Amniotic stem cell (primary cell): ENCODE results near the gene ASB16.

Experiments used
- DNase-seq: peaks from one replicate; lab custom pipeline; 2025; lab: John Stamatoyannopoulos, UW

ASB16 gene

GRCh38 chr17:44190481-44190880 is 20.0 kb downstream of the ASB16 start:
- no peak for DNase-seq

- no peak for DNase-seq
Observed at GRCh38 chr17:44191369-44191768, 20.9 kb downstream of the ASB16 start.

- DNase-seq: no peak
Observed at GRCh38 chr17:44191941-44192496, 21.5 kb downstream of the ASB16 start.

GRCh38 chr17:44192750-44193149 is 22.2 kb downstream of the ASB16 start:
- no peak for DNase-seq

GRCh38 chr17:44193326-44194084 is 23.0 kb downstream of the ASB16 start:
- no peak for DNase-seq

- DNase-seq: no peak
Observed at GRCh38 chr17:44197107-44197506, 26.6 kb downstream of the ASB16 start.

GRCh38 chr17:44197980-44198720 is 27.6 kb downstream of the ASB16 start:
- DNase-seq: no peak

GRCh38 chr17:44198721-44199552 is 28.4 kb downstream of the ASB16 start:
- no peak for DNase-seq

- DNase-seq: peak; percentile 98
Observed at GRCh38 chr17:44199553-44200477, 29.3 kb downstream of the ASB16 start, which contains the start of gene ATXN7L3. Gene ATXN7L3, minus strand, starts transcription at chr17:44199884. Its CDS starts 1,814 bp downstream, at chr17:44198070.

GRCh38 chr17:44200478-44201155 is 30.1 kb downstream of the ASB16 start:
- no peak for DNase-seq

GRCh38 chr17:44202756-44203155 is 32.3 kb downstream of the ASB16 start:
- no peak for DNase-seq

- no peak for DNase-seq
Observed at GRCh38 chr17:44203731-44204440, 33.4 kb downstream of the ASB16 start.

- DNase-seq: no peak
Observed at GRCh38 chr17:44204441-44204882, 34.0 kb downstream of the ASB16 start.

- DNase-seq: no peak
Observed at GRCh38 chr17:44205962-44206824, 35.7 kb downstream of the ASB16 start.

- no peak for DNase-seq
Observed at GRCh38 chr17:44206825-44207155, 36.3 kb downstream of the ASB16 start.

GRCh38 chr17:44207319-44207718 is 36.8 kb downstream of the ASB16 start:
- no peak for DNase-seq

GRCh38 chr17:44207743-44208142 is 37.2 kb downstream of the ASB16 start:
- no peak for DNase-seq

- no peak for DNase-seq
Observed at GRCh38 chr17:44209786-44210341, 39.4 kb downstream of the ASB16 start.
